ENCODE measurements around the gene NELFB. TPM values are rescaled to one million over a fixed set of nuclear protein-coding genes. Genes with fewer than 3 reads are reported as not detected.

NELFB gene
- total and polyA plus RNA-seq, 9 of the 15 experiments (the other 6 are each of a cell fraction or from before 2014, with no cell fraction given): 0.24 to 84.0 (median 29.7) TPM

GRCh38 chr9:137227054-137227852 lies 27.9 kb upstream of the NELFB start, which contains the start of gene RNF224 (continued):
- TF ChIP-seq ZNF592 (IDR thresholded peaks at IDR 0.05) (no peak), FOXM1 (IDR thresholded peaks at IDR 0.05; ENCODE audit: low read depth) (no peak), FOXM1 (CRISPR knock-in tag; IDR thresholded peaks at IDR 0.05; ENCODE audit: low read depth) (no peak), ZBED1 (IDR thresholded peaks at IDR 0.05) (no peak), MAZ (CRISPR knock-in tag; conservative IDR thresholded peaks at IDR 0.05 in 1 of 2, IDR thresholded peaks at IDR 0.05 in 1 of 2) (peak; percentile 39 to 73; a peak in 3 of 4 replicates), SMAD3 (CRISPR knock-in tag; conservative IDR thresholded peaks at IDR 0.05) (no peak), RBM39 (optimal IDR thresholded peaks at IDR 0.05; ENCODE audit: low read depth, low read length) (no peak), HDAC8 (tag; IDR thresholded peaks at IDR 0.05) (peak; percentile 53; the same call in 1 of the 2 replicates)
- TF ChIP-seq, protein P1, sequence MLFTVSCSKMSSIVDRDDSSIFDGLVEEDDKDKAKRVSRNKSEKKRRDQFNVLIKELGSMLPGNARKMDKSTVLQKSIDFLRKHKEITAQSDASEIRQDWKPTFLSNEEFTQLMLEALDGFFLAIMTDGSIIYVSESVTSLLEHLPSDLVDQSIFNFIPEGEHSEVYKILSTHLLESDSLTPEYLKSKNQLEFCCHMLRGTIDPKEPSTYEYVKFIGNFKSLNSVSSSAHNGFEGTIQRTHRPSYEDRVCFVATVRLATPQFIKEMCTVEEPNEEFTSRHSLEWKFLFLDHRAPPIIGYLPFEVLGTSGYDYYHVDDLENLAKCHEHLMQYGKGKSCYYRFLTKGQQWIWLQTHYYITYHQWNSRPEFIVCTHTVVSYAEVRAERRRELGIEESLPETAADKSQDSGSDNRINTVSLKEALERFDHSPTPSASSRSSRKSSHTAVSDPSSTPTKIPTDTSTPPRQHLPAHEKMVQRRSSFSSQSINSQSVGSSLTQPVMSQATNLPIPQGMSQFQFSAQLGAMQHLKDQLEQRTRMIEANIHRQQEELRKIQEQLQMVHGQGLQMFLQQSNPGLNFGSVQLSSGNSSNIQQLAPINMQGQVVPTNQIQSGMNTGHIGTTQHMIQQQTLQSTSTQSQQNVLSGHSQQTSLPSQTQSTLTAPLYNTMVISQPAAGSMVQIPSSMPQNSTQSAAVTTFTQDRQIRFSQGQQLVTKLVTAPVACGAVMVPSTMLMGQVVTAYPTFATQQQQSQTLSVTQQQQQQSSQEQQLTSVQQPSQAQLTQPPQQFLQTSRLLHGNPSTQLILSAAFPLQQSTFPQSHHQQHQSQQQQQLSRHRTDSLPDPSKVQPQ (CRISPR knock-in tag; IDR thresholded peaks at IDR 0.05; ENCODE audit: borderline replicate concordance): no peak
- TF ChIP-seq, protein P2, sequence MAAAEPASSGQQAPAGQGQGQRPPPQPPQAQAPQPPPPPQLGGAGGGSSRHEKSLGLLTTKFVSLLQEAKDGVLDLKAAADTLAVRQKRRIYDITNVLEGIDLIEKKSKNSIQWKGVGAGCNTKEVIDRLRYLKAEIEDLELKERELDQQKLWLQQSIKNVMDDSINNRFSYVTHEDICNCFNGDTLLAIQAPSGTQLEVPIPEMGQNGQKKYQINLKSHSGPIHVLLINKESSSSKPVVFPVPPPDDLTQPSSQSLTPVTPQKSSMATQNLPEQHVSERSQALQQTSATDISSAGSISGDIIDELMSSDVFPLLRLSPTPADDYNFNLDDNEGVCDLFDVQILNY (CRISPR knock-in tag; IDR thresholded peaks at IDR 0.05): no peak
- TF ChIP-seq, protein P3, sequence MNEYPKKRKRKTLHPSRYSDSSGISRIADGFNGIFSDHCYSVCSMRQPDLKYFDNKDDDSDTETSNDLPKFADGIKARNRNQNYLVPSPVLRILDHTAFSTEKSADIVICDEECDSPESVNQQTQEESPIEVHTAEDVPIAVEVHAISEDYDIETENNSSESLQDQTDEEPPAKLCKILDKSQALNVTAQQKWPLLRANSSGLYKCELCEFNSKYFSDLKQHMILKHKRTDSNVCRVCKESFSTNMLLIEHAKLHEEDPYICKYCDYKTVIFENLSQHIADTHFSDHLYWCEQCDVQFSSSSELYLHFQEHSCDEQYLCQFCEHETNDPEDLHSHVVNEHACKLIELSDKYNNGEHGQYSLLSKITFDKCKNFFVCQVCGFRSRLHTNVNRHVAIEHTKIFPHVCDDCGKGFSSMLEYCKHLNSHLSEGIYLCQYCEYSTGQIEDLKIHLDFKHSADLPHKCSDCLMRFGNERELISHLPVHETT (CRISPR knock-in tag; conservative IDR thresholded peaks at IDR 0.05 in 1 of 2, IDR thresholded peaks at IDR 0.05 in 1 of 2): no peak
- TF ChIP-seq, protein P4, sequence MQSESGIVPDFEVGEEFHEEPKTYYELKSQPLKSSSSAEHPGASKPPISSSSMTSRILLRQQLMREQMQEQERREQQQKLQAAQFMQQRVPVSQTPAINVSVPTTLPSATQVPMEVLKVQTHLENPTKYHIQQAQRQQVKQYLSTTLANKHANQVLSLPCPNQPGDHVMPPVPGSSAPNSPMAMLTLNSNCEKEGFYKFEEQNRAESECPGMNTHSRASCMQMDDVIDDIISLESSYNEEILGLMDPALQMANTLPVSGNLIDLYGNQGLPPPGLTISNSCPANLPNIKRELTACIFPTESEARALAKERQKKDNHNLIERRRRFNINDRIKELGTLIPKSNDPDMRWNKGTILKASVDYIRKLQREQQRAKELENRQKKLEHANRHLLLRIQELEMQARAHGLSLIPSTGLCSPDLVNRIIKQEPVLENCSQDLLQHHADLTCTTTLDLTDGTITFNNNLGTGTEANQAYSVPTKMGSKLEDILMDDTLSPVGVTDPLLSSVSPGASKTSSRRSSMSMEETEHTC (IDR thresholded peaks at IDR 0.05): no peak
